Upper lobe of right lung (tissue), 1 donor: ENCODE measurements around the gene TENM3. TPM values are rescaled to one million over a fixed set of nuclear protein-coding genes. Genes with fewer than 3 reads are reported as not detected.

Source experiments
- ATAC-seq: fragments of 200-7000 bp; cut with Tn5 transposase; one replicate; pipeline ENCODE4 v1.9.1; 2020; ENCODE audit warnings: mild to moderate bottlenecking, moderate library complexity
- DNase-seq: peaks from one replicate; pipeline ENCODE4 v3.0.0-alpha.2; 2020
- H3K27ac ChIP-seq: fragments of 200-600 bp; one replicate; pipeline ENCODE4 v1.8.0; 2022
- H3K27me3 ChIP-seq: fragments of 200-600 bp; one replicate; pipeline ENCODE4 v1.8.0; 2022; ENCODE audit warnings: mild to moderate bottlenecking
- H3K36me3 ChIP-seq: fragments of 200-600 bp; one replicate; pipeline ENCODE4 v1.8.0; 2022
- H3K4me1 ChIP-seq: fragments of 200-600 bp; one replicate; pipeline ENCODE4 v1.8.0; 2022
- H3K4me3 ChIP-seq: fragments of 200-600 bp; one replicate; pipeline ENCODE4 v1.8.0; 2022; ENCODE audit warnings: mild to moderate bottlenecking
- H3K9me3 ChIP-seq: fragments of 200-600 bp; one replicate; pipeline ENCODE4 v1.8.0; 2022
- intact Hi-C: fragments of 100-400 bp; cut with DNase I; formaldehyde crosslinking; loops from one replicate; pipeline ENCODE4 v1.11.0; 2022
- total RNA-seq: library from RNA; stranded (reverse); fragmentation: NEBNext Ultra II Directional; extraction: Animal tissue kit (Norgen Biotek cat#: 25700); gene quantifications from one replicate; pipeline ENCODE4 v1.2.1, GENCODE V29; 2021
- TF ChIP-seq, protein P1 (sequence below): fragments of 200-600 bp; IDR thresholded peaks from one replicate; pipeline ENCODE4 v1.8.0; 2022; ENCODE audit warnings: antibody characterized with exemption
- donor health status: DM: no; HTN: yes; CAD: no; lungs with severe emphysema.

Gene TENM3
- total RNA-seq, 1 donor from 2014 or later, result 5.6 TPM

DNA sequence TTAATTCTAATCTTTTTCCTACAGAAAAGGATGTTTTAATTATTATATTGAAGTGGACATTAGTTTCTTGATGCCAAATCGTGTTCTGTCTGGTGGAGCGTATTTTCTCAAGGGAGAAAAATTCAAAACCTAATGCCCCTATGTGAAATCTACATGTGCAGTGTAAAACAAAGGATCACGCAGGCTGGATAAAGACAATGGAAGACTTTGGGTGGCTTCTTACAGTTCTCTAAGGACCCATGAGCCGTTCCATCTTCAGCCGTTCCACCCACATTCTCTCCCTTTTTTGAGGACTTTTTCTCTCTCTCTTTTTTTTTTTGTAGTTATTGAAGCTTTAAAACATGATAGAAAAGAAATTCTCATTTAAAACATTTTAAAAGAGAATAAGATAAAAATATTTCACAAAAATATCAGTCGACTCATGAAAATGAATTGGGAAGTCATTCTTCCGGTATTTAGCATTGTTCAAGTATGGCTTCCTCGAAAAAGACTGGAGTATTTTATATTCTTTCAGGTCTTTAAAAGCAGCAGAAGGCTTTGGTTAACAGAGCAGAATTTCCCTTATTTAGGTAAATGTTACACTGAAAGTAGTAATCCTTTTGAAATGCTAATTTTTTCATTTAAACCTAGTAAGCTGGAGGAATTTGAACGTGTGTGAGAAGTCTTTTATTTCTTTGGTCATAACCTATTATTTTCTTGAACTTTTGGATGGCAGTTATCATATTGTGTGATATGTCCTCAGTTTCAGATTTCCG is 11.0 kb downstream of the TENM3 start:
- intact Hi-C loops, result no loop called here
- TF ChIP-seq, protein P1, sequence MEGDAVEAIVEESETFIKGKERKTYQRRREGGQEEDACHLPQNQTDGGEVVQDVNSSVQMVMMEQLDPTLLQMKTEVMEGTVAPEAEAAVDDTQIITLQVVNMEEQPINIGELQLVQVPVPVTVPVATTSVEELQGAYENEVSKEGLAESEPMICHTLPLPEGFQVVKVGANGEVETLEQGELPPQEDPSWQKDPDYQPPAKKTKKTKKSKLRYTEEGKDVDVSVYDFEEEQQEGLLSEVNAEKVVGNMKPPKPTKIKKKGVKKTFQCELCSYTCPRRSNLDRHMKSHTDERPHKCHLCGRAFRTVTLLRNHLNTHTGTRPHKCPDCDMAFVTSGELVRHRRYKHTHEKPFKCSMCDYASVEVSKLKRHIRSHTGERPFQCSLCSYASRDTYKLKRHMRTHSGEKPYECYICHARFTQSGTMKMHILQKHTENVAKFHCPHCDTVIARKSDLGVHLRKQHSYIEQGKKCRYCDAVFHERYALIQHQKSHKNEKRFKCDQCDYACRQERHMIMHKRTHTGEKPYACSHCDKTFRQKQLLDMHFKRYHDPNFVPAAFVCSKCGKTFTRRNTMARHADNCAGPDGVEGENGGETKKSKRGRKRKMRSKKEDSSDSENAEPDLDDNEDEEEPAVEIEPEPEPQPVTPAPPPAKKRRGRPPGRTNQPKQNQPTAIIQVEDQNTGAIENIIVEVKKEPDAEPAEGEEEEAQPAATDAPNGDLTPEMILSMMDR, result no peak
- ATAC-seq, result no peak

GRCh38 chr4:182255441-182256190 is 12.4 kb downstream of the TENM3 start:
- H3K4me1 ChIP-seq, result no peaks in the 10 kb centered on the region
- TF ChIP-seq, protein P1, result no peak
- no peaks in the 10 kb centered on the region for H3K36me3 ChIP-seq
- intact Hi-C loops, result no loop called here
- no peak overlapping the region for H3K27ac ChIP-seq
- no peak overlapping the region for H3K4me3 ChIP-seq
- ATAC-seq, result no peak
- DNase-seq, result no peak
- no peaks in the 10 kb centered on the region for H3K27me3 ChIP-seq
- H3K9me3 ChIP-seq, result no peaks in the 10 kb centered on the region

More for the DNA sequence above, 11.0 kb downstream of the TENM3 start:
- H3K4me3 ChIP-seq, result no peak overlapping the region
- no peaks in the 10 kb centered on the region for H3K9me3 ChIP-seq
- no peak overlapping the region for H3K27ac ChIP-seq
- no peak for DNase-seq
- no peaks in the 10 kb centered on the region for H3K36me3 ChIP-seq
- no peaks in the 10 kb centered on the region for H3K4me1 ChIP-seq
- H3K27me3 ChIP-seq, result no peaks in the 10 kb centered on the region

- H3K4me1 ChIP-seq, result no peaks in the 10 kb centered on the region
- H3K4me3 ChIP-seq, result no peak overlapping the region
- H3K9me3 ChIP-seq, result no peaks in the 10 kb centered on the region
- H3K27me3 ChIP-seq, result no peaks in the 10 kb centered on the region
- no peak for ATAC-seq
- intact Hi-C loops, result no loop called here
- DNase-seq, result no peak
- no peak overlapping the region for H3K27ac ChIP-seq
- no peaks in the 10 kb centered on the region for H3K36me3 ChIP-seq
- TF ChIP-seq, protein P1, result no peak
These were observed 13.8 kb downstream of the TENM3 start for GRCh38 chr4:182257016-182257415.

GRCh38 chr4:182257503-182257902 is 14.3 kb downstream of the TENM3 start:
- intact Hi-C loops, result no loop called here
- no peaks in the 10 kb centered on the region for H3K27me3 ChIP-seq
- H3K36me3 ChIP-seq, result no peaks in the 10 kb centered on the region
- DNase-seq, result no peak
- no peak overlapping the region for H3K27ac ChIP-seq
- TF ChIP-seq, protein P1, result no peak
- no peaks in the 10 kb centered on the region for H3K4me1 ChIP-seq
- no peak overlapping the region for H3K4me3 ChIP-seq
- ATAC-seq, result no peak
- no peaks in the 10 kb centered on the region for H3K9me3 ChIP-seq

- TF ChIP-seq, protein P1, result no peak
- DNase-seq (no peak), ATAC-seq (no peak)
- intact Hi-C loops, result no loop called here
- H3K36me3 ChIP-seq, result no peaks in the 10 kb centered on the region
- H3K27me3 ChIP-seq, result no peaks in the 10 kb centered on the region
- H3K9me3 ChIP-seq, result no peaks in the 10 kb centered on the region
- no peak overlapping the region for H3K27ac ChIP-seq
- H3K4me3 ChIP-seq, result no peak overlapping the region
- H3K4me1 ChIP-seq, result no peaks in the 10 kb centered on the region
These were observed 15.3 kb downstream of the TENM3 start for GRCh38 chr4:182258441-182259000.
